IPS-18a (cell line): Measurements from ENCODE around the gene VSTM5.
A peak's percentile ranks its signal among the peaks of the same experiment; 100 is the strongest.

Experiments
- H3K27ac ChIP-seq: one replicate; pipeline ENCODE4 v1.5.1; 2013; ENCODE audit warnings: low read length
- H3K27me3 ChIP-seq: one replicate; pipeline ENCODE4 v1.6.1; 2013; ENCODE audit warnings: mild to moderate bottlenecking, low read length; ENCODE audit not compliant: control insufficient read depth, insufficient read depth
- H3K36me3 ChIP-seq: one replicate; pipeline ENCODE4 v1.6.1; 2013; ENCODE audit warnings: low read depth, low read length; ENCODE audit not compliant: control insufficient read depth
- H3K4me1 ChIP-seq: one replicate; pipeline ENCODE4 v1.6.1; 2013; ENCODE audit warnings: low read depth, low read length; ENCODE audit not compliant: control insufficient read depth
- H3K4me3 ChIP-seq: one replicate; pipeline ENCODE4 v1.5.1; 2013; ENCODE audit warnings: low read length
- H3K9ac ChIP-seq: one replicate; pipeline ENCODE4 v1.6.1; 2013; ENCODE audit warnings: mild to moderate bottlenecking, low read length, moderate library complexity
- H3K9me3 ChIP-seq: one replicate; pipeline ENCODE4 v1.6.1; 2013; ENCODE audit warnings: low read depth, low read length; ENCODE audit not compliant: control insufficient read depth

VSTM5 gene

DNA sequence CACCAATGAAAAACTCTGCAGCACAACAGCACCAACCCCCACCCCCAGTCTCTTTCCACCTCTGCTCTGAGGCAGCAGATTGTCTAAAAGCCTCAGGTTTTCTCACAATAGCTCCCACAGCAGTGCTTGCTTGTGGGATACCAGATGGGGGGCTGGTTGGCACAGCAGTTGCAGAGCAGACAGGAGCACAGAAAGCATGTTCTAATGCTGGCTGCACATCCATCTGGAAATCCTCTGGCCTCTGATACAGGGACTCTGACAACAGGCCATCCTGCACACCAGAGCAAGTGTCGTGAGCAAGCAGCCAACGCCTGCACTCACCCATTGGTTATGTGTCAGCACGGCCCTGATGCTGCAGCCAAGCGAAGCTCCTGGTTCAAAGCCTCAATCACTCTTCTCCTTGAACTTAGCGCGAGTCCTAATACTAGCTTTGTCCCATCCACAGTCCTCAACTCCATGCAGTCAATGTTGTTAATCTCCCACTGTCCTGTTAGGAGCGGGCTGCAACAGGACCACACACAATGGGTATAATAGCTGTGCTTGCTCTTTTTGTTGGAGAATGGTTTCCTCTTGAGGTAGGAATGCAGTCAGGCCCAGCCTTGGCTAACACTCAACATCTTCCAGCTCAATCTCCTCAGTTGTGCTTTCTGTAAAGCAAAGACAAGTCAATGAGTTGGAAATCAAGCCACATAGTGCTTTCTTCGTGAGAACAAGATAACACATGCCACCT is 30.3 kb downstream of the VSTM5 start:
- Histone ChIP-seq H3K4me3 (no peak overlapping the region), H3K9ac (no peak overlapping the region), H3K27me3 (no peaks in the 10 kb centered on the region), H3K4me1 (peaks cover 3% of the 10 kb centered on the region), H3K36me3 (peaks cover 4% of the 10 kb centered on the region), H3K9me3 (no peaks in the 10 kb centered on the region), H3K27ac (no peak overlapping the region)

- Histone ChIP-seq H3K36me3 (peaks cover 27% of the 10 kb centered on the region), H3K4me3 (no peak overlapping the region), H3K27me3 (no peaks in the 10 kb centered on the region), H3K9me3 (no peaks in the 10 kb centered on the region), H3K4me1 (peaks cover 3% of the 10 kb centered on the region), H3K9ac (no peak overlapping the region), H3K27ac (no peak overlapping the region)
Measured at GRCh38 chr11:93817426-93818348, 32.7 kb downstream of the VSTM5 start.

DNA sequence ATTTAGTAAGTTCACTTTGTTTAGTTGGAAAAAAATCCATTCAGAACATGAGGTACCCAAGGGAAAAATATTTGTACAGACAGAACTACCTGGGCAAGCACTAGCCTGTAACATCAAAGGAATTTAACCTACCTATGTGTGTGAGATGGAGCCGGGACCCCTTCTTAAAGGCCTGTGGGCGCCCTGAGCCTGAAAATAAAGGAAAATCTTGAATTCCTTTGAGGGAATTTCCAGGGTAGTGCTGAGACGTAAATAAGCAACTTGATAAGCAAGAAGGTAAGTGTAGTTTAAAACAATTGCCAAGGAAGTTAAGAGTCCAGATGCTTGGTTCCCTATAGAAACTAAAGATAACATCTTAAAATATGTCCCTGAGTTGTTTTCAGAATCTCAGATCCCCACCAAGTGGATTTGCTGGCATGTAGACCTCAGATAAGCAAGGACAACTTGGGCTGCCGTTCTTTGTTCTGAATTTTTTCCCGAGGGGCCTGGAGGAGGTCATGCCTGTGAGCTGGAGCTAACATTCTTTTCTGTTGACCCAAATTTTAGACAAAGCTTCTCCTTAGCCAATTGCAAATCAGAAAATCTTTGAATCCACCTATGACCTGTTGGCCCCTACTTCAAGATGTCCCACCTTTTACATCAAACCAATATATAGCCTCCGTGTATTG is 35.3 kb downstream of the VSTM5 start:
- H3K27ac ChIP-seq = no peak overlapping the region
- H3K4me3 ChIP-seq = no peak overlapping the region
- no peak overlapping the region for H3K9ac ChIP-seq
- H3K4me1 ChIP-seq = peaks cover 1% of the 10 kb centered on the region
- peaks cover 50% of the 10 kb centered on the region for H3K36me3 ChIP-seq
- no peaks in the 10 kb centered on the region for H3K9me3 ChIP-seq
- H3K27me3 ChIP-seq = no peaks in the 10 kb centered on the region

GRCh38 chr11:93813974-93814373 is 36.4 kb downstream of the VSTM5 start:
- H3K4me3 ChIP-seq = no peak overlapping the region
- peaks cover 61% of the 10 kb centered on the region for H3K36me3 ChIP-seq
- H3K4me1 ChIP-seq = no peaks in the 10 kb centered on the region
- no peak overlapping the region for H3K9ac ChIP-seq
- H3K27me3 ChIP-seq = no peaks in the 10 kb centered on the region
- H3K27ac ChIP-seq = no peak overlapping the region
- H3K9me3 ChIP-seq = no peaks in the 10 kb centered on the region

- H3K36me3 ChIP-seq = peaks cover 90% of the 10 kb centered on the region
- H3K4me1 ChIP-seq = no peaks in the 10 kb centered on the region
- no peak overlapping the region for H3K4me3 ChIP-seq
- no peaks in the 10 kb centered on the region for H3K9me3 ChIP-seq
- no peaks in the 10 kb centered on the region for H3K27me3 ChIP-seq
- no peak overlapping the region for H3K9ac ChIP-seq
- no peak overlapping the region for H3K27ac ChIP-seq
Measured at GRCh38 chr11:93807980-93808379, 42.4 kb downstream of the VSTM5 start.

- no peak overlapping the region for H3K9ac ChIP-seq
- H3K27me3 ChIP-seq = no peaks in the 10 kb centered on the region
- no peaks in the 10 kb centered on the region for H3K4me1 ChIP-seq
- H3K4me3 ChIP-seq = no peak overlapping the region
- peaks cover 89% of the 10 kb centered on the region for H3K36me3 ChIP-seq
- no peaks in the 10 kb centered on the region for H3K9me3 ChIP-seq
- no peak overlapping the region for H3K27ac ChIP-seq
Measured at GRCh38 chr11:93804879-93805278, 45.5 kb downstream of the VSTM5 start.

- H3K27ac ChIP-seq = no peak overlapping the region
Measured at GRCh38 chr11:93801366-93801765, 49.1 kb downstream of the VSTM5 start.

DNA sequence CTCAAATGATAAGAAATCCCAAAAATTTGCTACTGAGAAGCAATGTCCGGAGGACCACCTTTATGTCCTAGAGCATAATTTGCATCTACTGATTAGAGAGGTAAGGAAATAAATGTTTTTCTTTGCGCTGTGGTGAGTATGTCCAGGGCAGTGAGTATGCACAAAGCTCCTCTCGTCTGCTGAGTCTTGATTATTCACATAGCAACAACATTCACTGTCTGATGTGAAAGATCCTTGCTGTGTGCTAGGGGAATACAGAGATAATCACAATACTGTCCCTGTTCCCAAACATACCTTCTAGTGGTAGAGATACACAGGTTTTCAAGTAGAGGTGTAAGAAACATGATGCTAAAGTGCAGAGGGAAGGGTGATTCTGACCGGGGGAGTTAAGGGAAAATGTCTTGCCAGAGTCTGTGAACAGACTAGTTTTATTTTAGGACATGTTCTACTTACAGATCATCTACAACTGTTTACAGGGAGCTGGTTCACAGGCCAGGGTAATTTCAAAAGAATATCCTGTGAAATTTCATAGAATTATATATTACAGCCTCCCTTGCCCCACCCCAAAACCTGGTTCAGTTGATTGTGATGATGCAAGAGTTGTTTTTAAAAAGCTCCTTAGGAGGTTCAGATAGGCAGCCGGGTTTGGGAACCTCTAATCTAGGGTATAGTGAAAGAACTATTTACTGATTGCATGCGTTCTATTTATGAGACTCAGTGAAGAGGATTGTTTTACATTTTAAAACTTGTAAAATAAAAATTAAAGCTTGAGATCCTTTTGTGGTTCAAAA is 53.8 kb downstream of the VSTM5 start:
- H3K36me3 ChIP-seq = peaks cover 95% of the 10 kb centered on the region

More at GRCh38 chr11:93801366-93801765, 49.1 kb downstream of the VSTM5 start:
- Histone ChIP-seq H3K4me3 (no peak overlapping the region), H3K9ac (no peak overlapping the region), H3K36me3 (peaks cover 90% of the 10 kb centered on the region), H3K9me3 (no peaks in the 10 kb centered on the region), H3K4me1 (no peaks in the 10 kb centered on the region), H3K27me3 (no peaks in the 10 kb centered on the region)

DNA sequence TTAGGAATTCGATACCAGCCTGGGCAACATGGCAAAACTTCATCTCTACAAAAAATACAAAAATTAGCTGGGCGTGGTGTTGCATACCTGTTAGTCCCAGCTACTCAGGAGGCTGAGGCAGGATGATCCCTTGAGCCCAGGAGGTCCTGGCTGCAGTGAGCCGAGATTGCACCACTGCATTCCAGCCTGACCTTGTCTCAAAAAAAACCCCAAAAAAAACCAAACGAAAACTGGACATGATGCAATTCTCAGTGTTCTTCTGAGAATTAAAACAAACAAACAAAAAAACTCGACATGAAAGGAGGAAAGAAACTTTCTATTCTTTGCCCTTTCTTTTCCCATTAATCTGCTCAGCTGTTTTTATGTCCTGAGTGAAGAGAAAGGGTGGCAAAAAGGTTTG is 58.9 kb downstream of the VSTM5 start:
- Histone ChIP-seq H3K27ac (no peak overlapping the region), H3K27me3 (no peaks in the 10 kb centered on the region), H3K36me3 (peaks cover 93% of the 10 kb centered on the region), H3K4me1 (no peaks in the 10 kb centered on the region), H3K9me3 (no peaks in the 10 kb centered on the region), H3K4me3 (no peak overlapping the region), H3K9ac (no peak overlapping the region)

More for the DNA sequence above, 53.8 kb downstream of the VSTM5 start:
- H3K9me3 ChIP-seq = no peaks in the 10 kb centered on the region
- no peaks in the 10 kb centered on the region for H3K27me3 ChIP-seq
- H3K27ac ChIP-seq = no peak overlapping the region
- H3K9ac ChIP-seq = no peak overlapping the region
- no peaks in the 10 kb centered on the region for H3K4me1 ChIP-seq
- no peak overlapping the region for H3K4me3 ChIP-seq

DNA sequence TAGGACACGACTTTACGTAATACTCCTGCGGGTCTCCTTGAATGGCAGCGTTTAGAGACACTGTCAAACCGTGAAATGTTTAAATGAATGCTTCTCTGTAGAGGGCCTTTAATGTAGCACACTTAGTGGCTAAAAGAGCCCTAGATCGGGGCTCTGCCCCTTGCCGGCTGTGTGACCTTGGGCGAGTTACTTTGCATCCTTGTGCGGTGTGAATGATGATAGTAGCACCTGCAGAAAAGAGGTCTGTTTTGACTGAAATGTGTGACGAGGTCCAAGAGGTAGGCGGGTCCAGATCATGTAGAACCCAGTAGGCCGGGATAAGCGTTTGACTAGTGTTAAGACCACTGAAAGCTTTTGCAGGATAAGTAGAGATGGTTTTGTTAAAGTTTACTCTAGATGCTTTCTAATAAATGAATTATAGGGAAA is 65.5 kb downstream of the VSTM5 start:
- Histone ChIP-seq H3K4me3 (peak overlapping the region; percentile 99), H3K4me1 (peaks cover 5% of the 10 kb centered on the region), H3K9me3 (no peaks in the 10 kb centered on the region), H3K27me3 (no peaks in the 10 kb centered on the region), H3K27ac (peak overlapping the region; percentile 90), H3K9ac (peak overlapping the region; percentile 99), H3K36me3 (peaks cover 32% of the 10 kb centered on the region)
